DOHH2 (cell line): ENCODE results near the gene ITPK1.

Experiments
- H3F3A ChIP-seq: fragments of 200-600 bp; sonication (generic), shearing (Covaris generic); 2 replicates; pipeline ENCODE4 v1.6.0; 2016; ENCODE audit warnings: antibody characterized with exemption, mild to moderate bottlenecking; ENCODE audit not compliant: control insufficient read depth, insufficient read depth
- H3K27ac ChIP-seq: fragments of 200-600 bp; sonication (generic); 2 replicates; pipeline ENCODE4 v1.5.1; 2014; ENCODE audit warnings: low read depth, mild to moderate bottlenecking, low read length, moderate library complexity
- H3K27me3 ChIP-seq: fragments of 200-600 bp; sonication (generic); 2 replicates; pipeline ENCODE4 v1.6.1; 2014; ENCODE audit warnings: mild to moderate bottlenecking, low read length, mixed read lengths; ENCODE audit not compliant: control insufficient read depth
- H3K36me3 ChIP-seq: fragments of 200-600 bp; sonication (generic); 2 replicates; pipeline ENCODE4 v1.6.1; 2014; ENCODE audit warnings: mild to moderate bottlenecking, low read length, moderate library complexity, mixed read lengths; ENCODE audit not compliant: control insufficient read depth
- H3K4me1 ChIP-seq: fragments of 200-600 bp; sonication (generic); 2 replicates; pipeline ENCODE4 v1.6.1; 2014; ENCODE audit warnings: mild to moderate bottlenecking, low read length, mixed read lengths; ENCODE audit not compliant: control insufficient read depth
- H3K4me2 ChIP-seq: fragments of 200-600 bp; sonication (generic); 2 replicates; pipeline ENCODE4 v1.6.0; 2014; ENCODE audit warnings: mild to moderate bottlenecking, low read length, moderate library complexity
- H3K4me3 ChIP-seq: fragments of 200-600 bp; sonication (generic); 2 replicates; pipeline ENCODE4 v1.5.1; 2014; ENCODE audit warnings: mild to moderate bottlenecking, low read length, mixed read lengths
- H3K79me2 ChIP-seq: fragments of 200-600 bp; sonication (generic); 2 replicates; pipeline ENCODE4 v1.6.1; 2014; ENCODE audit warnings: mild to moderate bottlenecking, low read length, mixed read lengths; ENCODE audit not compliant: control insufficient read depth
- H3K9me2 ChIP-seq: fragments of 200-600 bp; sonication (generic); replicated peaks from 2 replicates; pipeline ENCODE4 v1.6.1; 2014; ENCODE audit warnings: mild to moderate bottlenecking, low read length, mixed read lengths; ENCODE audit not compliant: control insufficient read depth
- H3K9me3 ChIP-seq: fragments of 200-600 bp; sonication (generic); 2 replicates; pipeline ENCODE4 v1.6.1; 2014; ENCODE audit warnings: antibody characterized with exemption, low read length, mixed read lengths; ENCODE audit not compliant: control insufficient read depth, insufficient read depth
- H4K20me1 ChIP-seq: fragments of 200-600 bp; sonication (generic); 2 replicates; pipeline ENCODE4 v1.6.0; 2014; ENCODE audit warnings: low read depth, mild to moderate bottlenecking, antibody characterized with exemption, low read length, moderate library complexity; ENCODE audit not compliant: control insufficient read depth, insufficient read depth
- EZH2phosphoT487 ChIP-seq: fragments of 200-600 bp; sonication (generic); IDR thresholded peaks from 2 replicates; pipeline ENCODE4 v1.6.1; 2017; ENCODE audit warnings: borderline replicate concordance, mild to moderate bottlenecking, antibody characterized with exemption, low read length, moderate library complexity, mixed read lengths
- TF ChIP-seq, protein P1 (sequence below): fragments of 200-600 bp; sonication (generic); IDR thresholded peaks from one replicate; pipeline ENCODE4 v1.5.1; 2014; ENCODE audit warnings: antibody characterized with exemption, mild to moderate bottlenecking, low read depth, low read length; ENCODE audit not compliant: poor library complexity, severe bottlenecking

Gene ITPK1

DNA sequence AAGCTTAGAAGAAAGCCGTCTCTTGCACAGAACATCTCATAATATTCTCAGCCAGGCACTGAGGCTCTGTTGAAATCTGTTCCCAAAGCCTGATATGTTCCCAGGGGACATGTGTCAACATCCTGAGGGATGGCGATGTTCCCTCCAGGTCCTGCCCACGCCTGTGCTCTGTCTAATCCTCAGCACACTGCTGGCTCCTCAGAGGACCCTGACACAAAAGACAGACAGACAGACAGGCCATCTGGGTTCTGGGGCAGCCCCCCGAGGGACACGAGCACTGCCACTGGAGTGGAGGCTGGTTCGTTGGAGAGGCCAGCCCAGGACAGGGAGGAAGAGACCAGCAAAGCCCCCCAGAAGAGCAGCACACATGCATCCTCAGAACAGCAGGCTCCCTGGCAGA, 165.0 kb downstream of the ITPK1 start:
- Histone ChIP-seq H3K36me3 (no peaks in the 10 kb centered on the region), H3K9me3 (no peaks in the 10 kb centered on the region), H3K79me2 (no peaks in the 10 kb centered on the region), H3K4me3 (no peak overlapping the region), H3K27ac (no peak overlapping the region), H3K4me1 (peaks cover 8% of the 10 kb centered on the region), H3F3A (no peaks in the 10 kb centered on the region), H4K20me1 (no peaks in the 10 kb centered on the region), H3K9me2 (no peaks in the 10 kb centered on the region), H3K4me2 (no peak overlapping the region), H3K27me3 (no peaks in the 10 kb centered on the region)
- no peak for TF ChIP-seq EZH2phosphoT487
- TF ChIP-seq, protein P1, sequence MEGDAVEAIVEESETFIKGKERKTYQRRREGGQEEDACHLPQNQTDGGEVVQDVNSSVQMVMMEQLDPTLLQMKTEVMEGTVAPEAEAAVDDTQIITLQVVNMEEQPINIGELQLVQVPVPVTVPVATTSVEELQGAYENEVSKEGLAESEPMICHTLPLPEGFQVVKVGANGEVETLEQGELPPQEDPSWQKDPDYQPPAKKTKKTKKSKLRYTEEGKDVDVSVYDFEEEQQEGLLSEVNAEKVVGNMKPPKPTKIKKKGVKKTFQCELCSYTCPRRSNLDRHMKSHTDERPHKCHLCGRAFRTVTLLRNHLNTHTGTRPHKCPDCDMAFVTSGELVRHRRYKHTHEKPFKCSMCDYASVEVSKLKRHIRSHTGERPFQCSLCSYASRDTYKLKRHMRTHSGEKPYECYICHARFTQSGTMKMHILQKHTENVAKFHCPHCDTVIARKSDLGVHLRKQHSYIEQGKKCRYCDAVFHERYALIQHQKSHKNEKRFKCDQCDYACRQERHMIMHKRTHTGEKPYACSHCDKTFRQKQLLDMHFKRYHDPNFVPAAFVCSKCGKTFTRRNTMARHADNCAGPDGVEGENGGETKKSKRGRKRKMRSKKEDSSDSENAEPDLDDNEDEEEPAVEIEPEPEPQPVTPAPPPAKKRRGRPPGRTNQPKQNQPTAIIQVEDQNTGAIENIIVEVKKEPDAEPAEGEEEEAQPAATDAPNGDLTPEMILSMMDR = no peak

DNA sequence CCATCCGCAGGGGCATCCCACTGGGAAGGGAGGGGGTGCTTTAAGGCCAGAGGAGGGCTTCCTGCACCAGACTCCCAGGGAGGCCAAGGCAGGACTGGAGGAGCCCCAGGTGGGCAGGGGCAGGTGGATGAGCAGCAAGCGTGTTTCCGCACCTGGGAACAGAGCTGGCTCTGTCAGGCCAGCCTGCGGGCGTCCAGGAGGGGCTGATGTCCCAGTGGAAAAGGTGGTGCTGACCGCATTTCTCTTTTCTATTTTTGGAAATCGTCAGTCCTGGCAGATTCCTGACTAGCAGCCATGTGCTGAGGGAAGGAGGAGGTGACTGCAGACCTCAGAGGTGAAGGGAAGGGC, 165.6 kb downstream of the ITPK1 start:
- H3F3A ChIP-seq = no peaks in the 10 kb centered on the region
- no peak overlapping the region for H3K4me2 ChIP-seq
- H3K9me2 ChIP-seq = no peaks in the 10 kb centered on the region
- TF ChIP-seq EZH2phosphoT487 = no peak
- TF ChIP-seq, protein P1 = no peak
- H3K4me3 ChIP-seq = no peak overlapping the region
- no peaks in the 10 kb centered on the region for H3K27me3 ChIP-seq
- no peaks in the 10 kb centered on the region for H4K20me1 ChIP-seq
- H3K4me1 ChIP-seq = peaks cover 8% of the 10 kb centered on the region
- no peaks in the 10 kb centered on the region for H3K36me3 ChIP-seq
- no peak overlapping the region for H3K27ac ChIP-seq
- H3K79me2 ChIP-seq = no peaks in the 10 kb centered on the region
- H3K9me3 ChIP-seq = no peaks in the 10 kb centered on the region

DNA sequence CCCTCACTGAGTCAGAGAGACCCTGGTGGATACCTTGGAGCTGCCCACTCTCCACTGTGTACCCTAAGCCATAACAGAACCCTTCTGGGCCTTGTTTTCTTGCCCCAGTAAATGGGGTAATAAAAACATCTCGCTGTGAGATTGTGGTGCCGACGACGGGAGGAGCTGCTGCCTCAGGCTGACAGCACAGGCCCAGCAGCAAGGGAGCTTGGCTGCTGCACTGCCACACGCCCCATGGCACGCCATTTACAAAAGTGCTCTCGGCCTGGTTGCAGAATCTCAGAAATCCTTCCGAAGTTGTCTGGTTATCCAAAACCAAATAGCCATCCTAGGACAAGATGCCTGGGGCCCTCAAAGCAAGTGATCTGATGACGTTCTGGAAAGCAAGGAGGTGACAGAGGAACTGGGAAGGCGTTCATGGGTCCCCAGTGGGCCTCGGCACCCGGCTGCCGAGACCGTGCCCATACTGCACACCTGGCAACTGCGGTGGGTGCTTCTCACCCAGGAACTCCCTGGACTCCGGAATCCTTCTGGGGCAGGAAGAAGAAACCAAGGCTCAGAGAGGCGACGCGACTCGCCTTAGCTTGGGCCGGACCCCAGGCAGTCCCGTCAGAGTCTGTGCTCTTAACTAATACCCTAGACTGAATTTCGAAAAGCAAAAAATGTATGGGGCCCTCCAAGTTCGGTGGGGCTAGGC, 166.1 kb downstream of the ITPK1 start:
- no peak overlapping the region for H3K27ac ChIP-seq
- no peaks in the 10 kb centered on the region for H3F3A ChIP-seq
- no peaks in the 10 kb centered on the region for H3K79me2 ChIP-seq
- peaks cover 8% of the 10 kb centered on the region for H3K4me1 ChIP-seq
- no peaks in the 10 kb centered on the region for H4K20me1 ChIP-seq
- H3K4me2 ChIP-seq = no peak overlapping the region
- no peaks in the 10 kb centered on the region for H3K36me3 ChIP-seq
- H3K9me3 ChIP-seq = no peaks in the 10 kb centered on the region
- H3K9me2 ChIP-seq = no peaks in the 10 kb centered on the region
- no peak for TF ChIP-seq EZH2phosphoT487
- TF ChIP-seq, protein P1 = no peak
- H3K4me3 ChIP-seq = no peak overlapping the region
- H3K27me3 ChIP-seq = no peaks in the 10 kb centered on the region
